Stimulated activated CD4-positive, alpha-beta T cell treated with anti-CD3 and anti-CD28 coated beads, Interleukin-1b, Interleukin-23, amount 100 ng/mL, for 48 hours (primary cell): ENCODE results near the gene SLC25A1.
"Not testable (repeated sequence)": the region's sequence is repeated elsewhere in the genome, so short reads cannot be mapped to it uniquely, and the experiment has no call there.

Experiments used
- DNase-seq: peaks from one replicate; pipeline ENCODE4 v3.0.0-alpha.2; 2020

Gene SLC25A1

DNA sequence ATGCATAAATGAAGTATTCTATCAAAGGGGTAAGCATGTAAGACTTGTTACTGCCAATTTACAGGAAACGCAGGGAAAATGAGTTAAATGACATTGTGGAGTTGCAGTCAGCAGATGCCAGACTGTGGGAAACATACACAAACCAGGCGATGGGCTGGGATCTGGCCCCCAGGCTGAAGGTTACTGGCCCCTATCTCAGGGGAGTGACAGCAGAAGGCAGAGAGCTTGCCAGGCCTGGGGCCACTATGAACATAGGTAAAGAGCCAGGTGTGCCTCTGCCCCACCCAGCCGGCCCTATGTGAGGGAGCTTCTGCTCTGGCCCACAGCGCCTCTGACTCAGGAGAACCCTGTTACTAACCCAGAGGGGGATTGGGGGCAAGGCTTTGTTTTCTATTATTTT is 26.1 kb upstream of the SLC25A1 start:
- no peak for DNase-seq

DNA sequence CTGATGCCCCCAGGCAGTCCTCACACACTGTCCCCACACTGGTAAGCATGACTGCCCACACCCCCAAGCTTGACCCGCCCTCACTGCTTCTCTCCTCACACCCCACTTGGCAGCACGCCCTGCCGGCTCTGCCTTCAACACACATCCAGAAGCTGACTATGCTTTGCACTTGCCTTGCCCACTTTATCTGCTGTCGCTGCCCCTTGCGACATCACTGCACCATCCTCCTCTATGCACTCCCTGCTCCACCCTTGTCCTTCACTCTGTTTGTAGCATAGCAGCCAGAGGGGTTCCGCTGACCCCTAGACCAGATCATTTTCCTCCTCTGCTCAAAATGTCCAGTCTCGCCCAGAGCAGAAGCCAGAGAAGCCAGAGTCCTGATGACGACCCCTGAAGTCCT is 25.3 kb upstream of the SLC25A1 start:
- no peak for DNase-seq

DNA sequence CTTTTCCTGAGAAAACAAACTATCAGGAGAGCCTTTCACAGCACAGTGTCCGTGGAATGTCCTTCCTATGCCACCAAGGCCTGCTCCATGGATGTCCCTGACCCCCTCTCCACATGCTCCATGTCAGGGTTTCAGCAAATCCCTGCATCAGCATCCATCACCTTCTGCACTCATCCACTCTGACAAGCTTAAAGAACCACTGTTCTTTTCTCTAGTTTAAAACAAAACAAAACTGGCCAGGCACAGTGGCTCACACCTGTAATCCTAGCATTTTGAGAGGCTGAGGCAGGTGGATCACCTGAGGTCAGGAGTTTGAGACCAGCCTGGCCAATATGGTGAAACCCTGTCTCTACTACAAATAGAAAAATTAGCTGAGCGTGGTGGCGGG is 24.3 kb upstream of the SLC25A1 start:
- not testable (repeated sequence) for DNase-seq

DNA sequence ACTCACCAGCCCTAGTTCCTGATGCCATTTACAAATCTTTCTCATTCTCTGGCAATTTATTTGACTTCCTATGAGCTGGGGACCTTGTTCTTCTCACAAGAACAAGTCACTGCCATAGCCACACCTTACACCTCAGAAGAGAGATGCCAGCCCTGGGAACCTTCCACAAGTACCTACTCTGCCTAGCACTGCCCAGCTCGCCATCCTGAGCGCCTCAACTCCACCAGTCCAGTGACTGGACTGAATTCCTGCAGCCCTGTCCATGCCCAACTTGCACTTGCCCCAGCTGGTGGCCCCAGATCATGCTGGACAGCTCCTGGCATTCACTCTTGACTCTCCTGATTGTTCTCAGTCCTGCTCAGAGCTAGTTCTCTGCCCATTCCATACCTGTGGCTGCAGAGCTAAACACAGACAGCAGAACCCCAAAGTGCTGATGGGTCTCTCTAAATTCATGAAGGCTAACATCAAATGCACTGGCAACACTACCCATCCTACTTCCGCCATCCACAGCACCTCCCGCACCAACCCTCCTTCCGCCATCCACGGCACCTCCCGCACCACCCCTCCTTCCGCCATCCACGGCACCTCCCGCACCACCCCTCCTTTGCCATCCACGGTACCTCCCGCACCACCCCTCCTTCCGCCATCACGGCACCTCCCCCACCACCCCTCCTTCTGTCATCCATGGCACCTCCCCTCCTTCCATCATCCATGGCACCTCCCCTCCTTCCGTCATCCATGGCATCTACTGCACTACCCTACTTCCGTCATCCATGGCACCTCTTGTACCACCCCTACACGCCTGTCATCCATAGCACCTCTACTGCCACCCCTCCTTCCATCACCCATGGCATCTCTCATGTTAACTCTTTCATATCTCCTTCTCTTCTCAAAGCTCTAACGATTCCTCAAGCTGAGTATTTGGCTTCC is 23.6 kb upstream of the SLC25A1 start:
- DNase-seq, result no peak

DNA sequence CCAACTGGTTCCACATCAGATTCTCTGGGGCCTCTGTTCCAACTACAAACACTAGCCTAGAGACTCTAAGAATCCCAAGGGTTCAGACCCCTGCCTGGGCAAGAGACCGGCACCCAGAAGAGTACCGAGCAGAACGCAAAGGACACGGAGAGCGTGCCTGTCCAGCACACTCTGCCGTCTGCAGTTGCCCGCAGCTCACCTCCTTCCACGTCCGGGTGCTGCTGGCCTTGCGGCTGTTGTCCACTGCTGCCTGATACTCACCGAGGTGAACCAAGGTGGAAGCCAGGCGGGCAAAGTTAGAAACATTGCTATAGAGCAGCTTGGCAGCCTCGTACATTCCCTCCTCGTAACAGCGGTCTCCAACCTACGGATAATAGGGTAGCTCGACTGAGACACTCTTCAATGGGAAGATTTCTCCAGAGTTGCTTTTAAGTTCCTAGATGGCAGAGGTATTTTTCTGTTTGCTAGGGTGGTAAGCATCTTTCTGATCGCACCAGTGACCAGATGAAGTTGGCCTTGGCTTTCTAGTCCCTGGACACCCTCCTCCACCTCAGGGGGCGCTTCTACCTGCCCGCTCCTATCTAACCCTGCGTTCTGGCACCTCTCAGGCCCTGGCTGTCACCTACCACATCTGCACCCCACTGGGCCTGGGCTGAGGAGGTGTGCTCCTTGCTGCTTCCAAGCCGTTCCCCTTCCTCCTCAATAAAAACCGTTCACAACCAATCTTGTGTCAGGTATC is 22.8 kb upstream of the SLC25A1 start:
- no peak for DNase-seq

DNA sequence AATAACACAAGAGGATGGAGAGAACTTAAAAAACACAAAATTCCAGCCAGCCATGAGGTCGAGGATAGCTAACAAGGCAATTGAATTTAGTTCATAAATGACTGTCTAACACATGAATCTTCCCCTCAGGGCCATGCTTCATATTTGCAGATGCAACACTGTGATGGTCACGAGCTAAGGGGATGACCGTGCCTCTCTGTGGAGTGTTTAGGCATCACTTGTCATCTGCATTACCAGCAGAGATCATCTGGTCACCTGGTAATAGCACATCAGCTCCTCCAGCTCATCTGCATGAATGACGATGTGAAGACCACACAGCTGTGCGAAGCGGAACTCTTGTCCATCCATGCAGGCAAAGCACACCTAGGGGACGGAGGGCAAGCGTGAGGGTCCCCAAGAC is 20.9 kb upstream of the SLC25A1 start:
- DNase-seq, result no peak

DNA sequence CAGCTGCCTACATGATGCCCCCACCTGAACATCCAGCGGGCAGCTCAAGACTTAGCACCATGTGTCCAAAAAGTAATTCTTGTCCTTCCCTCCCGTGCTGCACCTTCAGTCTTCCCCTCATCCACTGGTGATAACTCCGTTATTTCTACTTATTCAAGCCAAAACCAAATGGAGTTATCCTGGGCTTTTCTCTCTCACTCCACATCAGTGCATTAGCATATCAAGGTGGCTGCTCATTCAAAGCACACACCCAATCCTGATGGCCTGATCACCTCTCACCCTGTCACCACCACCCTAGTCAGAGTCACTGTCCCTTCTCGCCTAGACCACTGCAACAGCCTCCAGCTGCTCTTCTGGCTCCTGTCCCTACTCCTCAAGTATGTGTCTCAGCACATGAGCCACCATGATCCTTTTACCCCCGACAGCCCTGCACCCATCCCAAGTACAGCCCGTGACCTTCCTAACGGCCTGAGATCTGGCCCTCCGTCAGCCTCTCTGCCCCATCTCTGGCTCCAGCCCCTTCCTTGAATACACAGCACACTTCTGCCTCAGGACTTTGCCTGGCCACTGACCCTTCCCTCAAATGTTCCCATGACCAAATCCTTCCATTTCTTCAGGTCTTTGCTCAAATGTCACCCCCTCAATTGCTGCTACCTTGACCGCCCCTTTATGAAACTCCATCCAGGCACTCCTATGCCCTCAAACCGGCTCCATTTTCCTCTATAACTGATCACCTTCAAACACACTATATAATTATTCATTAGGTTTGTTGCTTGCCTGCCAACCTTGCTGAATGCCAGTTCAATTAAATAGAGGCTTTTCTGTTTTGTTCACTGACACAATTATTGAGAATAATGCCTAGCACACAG is 19.7 kb upstream of the SLC25A1 start:
- no peak for DNase-seq

DNA sequence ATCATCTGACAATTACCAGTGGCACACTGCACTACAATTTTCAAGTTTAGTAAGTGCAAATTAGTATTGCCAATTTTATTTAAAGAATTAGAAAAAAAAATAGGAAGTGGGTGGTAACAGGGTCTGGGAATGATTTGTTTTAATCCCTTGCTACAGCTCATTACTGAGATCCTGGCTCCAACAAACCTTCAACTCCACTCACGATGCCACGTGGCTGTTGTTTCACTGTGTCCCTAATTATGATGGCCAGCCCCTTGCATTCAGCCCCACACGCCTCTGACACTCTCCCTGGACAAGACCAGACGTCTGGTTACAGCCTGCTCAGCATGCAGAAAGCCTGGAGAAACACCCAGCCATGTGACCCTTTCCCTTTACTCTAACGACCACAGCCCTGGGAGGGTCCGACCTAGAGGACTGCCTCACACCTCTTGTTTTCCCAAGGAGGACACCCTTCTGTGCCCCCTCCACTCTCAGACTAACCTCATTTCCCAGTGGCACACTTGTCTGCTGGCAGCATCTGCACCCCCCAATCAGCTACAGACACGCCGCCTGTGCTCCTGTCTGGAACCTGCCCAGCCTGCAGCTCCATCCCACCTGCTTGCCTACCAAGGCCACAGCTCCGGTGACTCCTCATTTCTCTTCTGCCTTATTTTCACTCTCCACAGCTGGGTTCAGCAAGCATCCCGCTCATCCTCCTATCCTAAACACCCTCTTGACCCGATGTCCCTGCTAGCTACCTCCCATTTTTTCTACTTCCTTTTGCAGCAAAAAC is 18.5 kb upstream of the SLC25A1 start:
- no peak for DNase-seq

DNA sequence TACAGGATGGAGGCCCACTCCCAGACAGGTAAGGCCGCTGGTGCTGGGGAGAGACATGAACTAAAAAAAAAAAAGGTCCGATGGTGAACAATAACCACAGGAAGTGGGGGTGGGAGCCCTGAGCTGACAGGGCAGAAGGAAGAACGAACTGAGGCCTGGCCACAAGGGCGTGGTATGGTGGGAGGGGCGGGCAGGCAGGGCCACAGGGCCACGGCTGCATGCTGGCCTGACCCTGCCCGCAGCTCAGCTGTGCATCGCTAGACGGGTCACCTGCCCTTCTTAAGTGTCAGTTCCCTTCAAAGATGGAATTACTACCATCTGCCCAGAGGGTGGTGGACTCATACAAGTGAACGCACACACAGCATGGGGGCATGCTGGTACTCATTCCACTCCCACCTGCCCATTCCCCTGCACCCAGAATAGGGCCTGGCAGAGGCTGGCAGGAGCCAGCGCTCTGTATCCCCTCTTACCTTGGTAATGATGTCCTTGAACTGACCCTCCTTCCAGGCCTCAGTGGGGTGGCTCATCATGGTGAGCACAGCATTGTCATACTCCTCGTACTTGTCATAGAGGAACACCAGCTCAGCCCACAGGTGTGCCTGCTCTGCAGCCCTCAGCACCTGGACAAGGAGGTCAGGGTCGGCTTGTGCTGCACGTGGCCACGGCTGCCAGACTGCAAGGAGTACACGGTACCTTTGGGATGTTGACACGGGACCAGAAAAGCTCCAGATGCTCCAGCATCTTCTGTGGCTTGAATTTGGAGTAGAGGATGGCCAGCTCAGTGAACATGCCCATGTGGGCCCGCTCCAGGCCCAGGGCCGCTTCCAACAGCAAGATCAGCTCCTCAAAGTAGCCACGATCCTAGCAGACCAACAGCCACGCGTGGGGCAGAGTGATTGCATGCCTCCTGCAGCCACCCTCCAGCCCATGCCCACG is 17.5 kb upstream of the SLC25A1 start:
- DNase-seq, result no peak

DNA sequence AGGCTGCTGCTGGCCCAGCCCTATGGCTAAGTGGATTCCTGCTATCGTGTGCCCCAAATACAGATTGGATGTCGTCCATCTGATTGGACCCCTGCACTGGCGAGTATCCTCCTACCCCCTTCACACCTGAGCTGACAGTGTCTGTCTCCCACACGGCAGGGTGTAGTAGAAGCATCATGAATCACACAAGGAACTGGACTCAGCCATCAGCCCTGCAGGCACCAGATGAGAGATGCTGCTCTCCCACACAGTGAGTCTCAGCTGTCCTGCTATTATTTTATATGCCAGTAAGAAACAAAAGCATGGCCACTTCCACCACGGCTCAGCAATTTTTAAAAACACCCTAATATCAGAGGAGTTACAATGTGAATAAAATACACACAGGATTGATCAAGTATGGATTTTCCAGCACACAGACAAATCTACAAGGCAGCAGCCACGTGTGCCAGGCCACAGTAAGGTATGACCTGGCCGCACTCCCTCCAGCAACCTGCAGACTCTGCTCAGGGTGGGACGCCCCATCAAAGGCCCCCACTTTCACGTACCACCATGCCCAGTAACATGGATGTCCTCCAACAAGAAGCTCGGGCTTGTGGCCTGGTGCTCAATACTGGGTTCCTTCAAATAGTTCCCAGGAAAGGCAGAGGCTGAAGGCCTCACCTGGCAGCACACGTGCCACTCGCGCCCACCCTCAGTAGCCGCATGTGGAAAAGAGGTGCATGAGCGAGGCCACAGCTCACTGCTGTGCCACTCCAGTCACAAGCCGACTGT is 16.4 kb upstream of the SLC25A1 start:
- no peak for DNase-seq

DNA sequence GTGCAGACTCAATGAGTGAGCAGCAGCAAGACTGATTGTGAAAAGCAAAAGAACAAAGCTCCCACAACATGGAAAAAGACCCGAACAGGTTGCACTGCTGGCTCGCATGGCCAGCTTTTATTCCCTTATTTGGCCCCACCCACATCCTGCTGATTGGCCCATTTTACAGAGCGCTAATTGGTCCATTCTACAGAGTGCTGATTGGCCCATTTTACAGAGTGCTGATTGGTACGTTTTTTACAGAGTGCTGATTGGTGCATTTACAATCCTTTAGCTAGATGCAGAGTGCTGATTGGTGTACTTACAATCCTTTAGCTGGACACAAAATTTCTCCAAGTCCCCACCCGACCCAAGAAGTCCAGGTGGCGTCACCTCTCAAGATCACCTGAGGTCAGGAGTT is 15.3 kb upstream of the SLC25A1 start:
- DNase-seq, result no peak

DNA sequence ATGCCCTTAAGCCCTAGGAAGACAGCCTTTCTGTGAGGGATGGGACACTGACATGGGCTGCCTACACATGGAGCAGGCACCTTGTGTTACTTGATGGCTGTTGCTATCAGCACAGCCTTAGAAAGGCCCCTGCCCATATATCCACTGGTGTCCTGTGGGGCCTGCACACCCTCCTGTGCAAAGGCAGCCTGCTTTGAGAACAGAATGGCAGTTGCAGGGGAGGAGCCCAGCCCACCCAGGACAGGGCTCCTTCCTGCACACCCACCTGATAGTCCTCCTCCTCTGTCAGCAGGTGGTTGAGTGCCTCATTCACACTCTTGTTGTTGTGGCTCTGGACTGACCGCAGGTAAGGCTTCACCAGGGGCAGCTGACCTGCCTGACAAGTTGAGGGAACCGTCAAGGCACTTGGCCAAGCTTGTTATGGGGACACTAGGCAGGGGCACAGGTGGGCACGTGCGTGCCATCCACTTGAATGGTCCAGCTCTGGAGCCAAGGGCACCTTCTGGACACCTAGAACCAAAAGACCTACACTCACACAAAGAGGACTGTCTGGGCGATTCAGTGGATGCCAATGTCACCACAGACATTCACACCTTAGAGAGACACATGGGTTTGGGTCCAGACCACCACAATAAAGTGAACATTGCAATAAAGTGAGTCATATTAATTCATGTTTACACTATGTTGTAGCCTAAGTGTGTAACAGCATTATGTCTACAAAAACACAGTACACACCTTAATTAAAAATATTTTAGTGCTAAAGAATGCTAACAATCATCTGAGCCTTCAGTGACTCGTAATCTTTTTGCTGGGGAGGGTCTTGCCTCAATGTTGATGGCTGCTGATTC is 9.4 kb upstream of the SLC25A1 start:
- no peak for DNase-seq

DNA sequence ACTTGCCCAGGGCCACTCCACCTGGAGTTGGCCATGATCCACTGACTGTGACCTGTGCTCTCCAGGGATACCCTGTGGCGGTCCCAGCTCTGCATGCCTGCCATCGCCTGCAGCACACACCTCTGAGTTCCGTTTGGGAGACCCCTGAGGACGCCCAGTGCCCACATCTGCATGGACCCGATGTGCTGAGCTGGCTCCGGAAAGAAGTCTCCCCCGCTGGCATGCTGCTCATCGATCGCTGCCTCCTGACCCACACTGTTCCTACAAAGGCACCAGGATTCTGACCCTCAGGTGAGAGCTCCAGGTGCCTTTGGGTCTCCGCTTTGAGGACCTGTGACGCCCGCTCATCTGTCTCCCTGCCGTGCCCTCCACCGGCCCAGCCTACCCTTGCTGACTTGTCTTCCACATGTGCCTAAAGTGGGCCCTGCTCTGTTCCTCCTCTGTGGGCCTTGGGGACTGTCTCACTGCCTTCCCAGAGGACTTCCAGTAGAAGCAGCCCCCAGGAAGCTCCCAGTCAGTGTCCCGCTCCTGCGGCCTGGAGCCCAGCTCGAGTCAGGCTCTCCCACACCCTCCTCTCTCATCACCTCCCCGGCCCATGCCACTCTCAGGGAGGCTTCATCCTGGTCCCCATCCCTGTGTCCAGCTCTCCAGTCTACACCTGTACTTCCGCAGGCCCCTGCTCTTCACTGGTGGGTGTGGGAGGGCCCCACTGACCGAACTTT is 5.9 kb upstream of the SLC25A1 start:
- DNase-seq, result no peak

DNA sequence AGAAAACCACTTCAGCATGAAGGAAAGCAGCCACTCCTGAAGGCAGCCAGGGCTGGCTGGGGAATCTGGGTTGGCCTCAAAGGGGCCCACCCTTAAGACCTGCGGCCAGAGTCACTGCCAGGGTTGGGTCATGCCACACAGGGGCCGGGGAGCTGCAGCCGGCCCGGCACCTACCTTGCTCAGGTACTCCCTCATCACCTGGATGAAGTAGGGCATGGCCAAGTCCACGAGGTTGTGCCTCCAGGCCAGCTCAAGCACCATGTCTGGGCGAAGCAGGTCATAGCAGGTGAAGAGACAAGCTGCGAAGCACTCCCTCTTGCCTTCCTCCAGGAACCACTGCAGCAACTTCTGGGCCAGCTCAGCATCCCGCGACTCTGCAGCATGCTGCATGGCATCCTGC is 4.7 kb upstream of the SLC25A1 start:
- DNase-seq, result no peak

DNA sequence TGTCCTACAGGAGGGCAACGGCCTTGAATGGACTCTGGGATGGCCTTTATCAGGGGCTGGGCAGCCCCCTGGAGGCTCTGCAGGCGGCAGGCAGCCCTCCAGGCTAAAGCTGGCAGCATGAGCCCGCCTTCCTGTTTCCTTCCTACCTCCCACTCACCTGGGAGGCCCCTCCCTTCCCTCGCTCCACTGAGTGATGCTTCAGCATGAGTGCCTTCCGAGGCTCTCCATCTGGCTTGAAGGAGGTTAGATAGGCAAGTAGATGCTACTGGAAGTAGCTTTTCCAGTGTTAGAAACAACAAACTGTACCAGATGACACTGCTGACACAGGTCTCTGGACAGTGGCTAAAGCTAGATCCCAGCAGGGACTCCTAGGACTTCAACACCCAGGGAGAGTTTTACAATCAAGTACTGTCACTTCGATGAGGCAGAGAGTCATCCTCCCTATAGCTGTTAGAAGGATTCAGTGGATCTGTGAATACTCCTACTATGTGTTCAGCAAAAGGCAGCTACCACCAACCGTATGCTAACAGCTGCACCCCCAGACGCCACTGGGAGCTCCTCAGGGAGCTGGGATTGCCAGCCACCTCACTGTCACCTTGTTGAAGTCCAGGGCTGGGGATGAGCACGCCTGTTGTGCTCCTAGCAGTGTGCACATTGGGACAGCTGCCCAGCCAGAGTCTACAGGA is 4.1 kb upstream of the SLC25A1 start:
- peak; percentile 42 for DNase-seq

DNA sequence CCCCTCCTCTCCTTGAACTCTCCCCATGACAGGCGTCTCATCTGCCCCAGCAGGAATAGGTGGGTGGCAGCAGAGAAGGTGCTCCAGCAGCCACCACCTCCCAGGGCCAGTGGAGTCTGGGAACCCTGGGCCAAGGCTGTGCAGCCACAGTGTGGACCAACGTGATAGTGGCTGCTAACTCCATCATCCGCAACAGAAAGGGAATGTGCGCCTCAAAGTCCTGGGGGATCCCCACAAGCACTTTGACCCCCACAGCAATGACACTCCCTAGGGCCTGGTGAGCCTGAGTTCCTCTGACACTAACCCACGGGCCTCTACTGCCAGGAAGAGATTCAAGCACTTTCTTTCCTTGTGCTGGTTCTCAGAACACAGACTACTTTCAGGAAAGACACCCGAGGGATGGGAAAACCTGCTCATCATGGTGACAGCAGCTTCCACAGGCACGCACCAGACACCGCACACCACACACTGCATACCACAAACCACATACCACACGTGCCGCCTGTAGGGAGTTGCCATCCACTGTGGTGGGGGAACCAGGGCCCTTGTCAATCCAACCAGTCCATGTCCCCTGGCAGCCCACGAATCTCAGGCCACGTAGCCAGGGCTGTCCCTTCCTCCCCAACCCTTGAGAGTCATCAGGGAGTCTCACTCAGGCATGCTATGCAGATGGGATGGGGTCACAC is 3.4 kb upstream of the SLC25A1 start:
- peak; percentile 41 for DNase-seq

DNA sequence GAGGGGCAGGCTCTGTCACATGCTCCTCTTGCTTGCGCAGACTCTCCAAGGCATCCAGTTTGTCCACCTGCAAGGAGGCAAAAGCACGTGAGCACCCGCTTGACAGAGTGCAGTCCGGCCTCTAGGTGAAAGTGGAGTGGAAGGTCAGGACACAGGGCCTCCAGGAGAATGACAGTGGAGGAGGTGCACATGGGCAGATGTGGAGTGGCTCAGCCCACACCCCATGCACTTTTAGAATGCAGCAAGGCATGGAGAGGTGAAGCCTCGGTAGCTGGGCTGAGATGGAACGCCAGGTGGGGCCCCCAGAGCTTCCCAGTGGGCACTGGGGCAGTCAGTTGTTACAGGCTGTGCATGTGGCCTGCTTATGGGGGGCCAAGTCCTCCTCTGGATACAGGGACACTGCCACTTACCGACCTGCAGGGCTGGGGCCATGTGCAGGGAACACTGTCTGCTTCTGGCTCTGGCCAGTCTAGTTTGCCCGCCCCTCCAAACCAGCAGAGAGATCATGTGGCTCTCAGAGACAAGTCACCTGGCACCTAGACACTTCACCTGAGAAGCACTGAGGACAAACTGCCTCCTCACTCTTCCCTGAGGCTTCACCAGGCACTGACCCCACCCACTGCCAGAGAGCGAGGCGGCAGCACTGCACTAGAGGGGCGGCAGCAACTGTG is 2.3 kb upstream of the SLC25A1 start:
- DNase-seq, result no peak
